ENCODE data around the gene WDR7. TPM values are rescaled to one million over a fixed set of nuclear protein-coding genes. Genes with fewer than 3 reads are reported as not detected.
A peak's percentile ranks its signal among the peaks of the same experiment; 100 is the strongest.

The WDR7 gene
- total RNA-seq, 2 donors from 2014 or later = 22.3 to 24.0 TPM

GRCh38 chr18:56891116-56891515 lies 240.0 kb downstream of the WDR7 start:
- Histone ChIP-seq H3K27me3 (no peaks in the 10 kb centered on the region), H3K27ac (peak overlapping the region in 1 of 2 donors; percentile 4), H3K36me3 (no peaks in the 10 kb centered on the region), H3K9me3 (peaks cover 0 to 2% of the 10 kb centered on the region in 2 donors), H3K4me3 (no peak overlapping the region), H3K4me1 (peaks cover 0 to 8% of the 10 kb centered on the region in 2 donors)
- no peak for DNase-seq (ENCODE audit: low spot score)
- TF ChIP-seq, protein P1, sequence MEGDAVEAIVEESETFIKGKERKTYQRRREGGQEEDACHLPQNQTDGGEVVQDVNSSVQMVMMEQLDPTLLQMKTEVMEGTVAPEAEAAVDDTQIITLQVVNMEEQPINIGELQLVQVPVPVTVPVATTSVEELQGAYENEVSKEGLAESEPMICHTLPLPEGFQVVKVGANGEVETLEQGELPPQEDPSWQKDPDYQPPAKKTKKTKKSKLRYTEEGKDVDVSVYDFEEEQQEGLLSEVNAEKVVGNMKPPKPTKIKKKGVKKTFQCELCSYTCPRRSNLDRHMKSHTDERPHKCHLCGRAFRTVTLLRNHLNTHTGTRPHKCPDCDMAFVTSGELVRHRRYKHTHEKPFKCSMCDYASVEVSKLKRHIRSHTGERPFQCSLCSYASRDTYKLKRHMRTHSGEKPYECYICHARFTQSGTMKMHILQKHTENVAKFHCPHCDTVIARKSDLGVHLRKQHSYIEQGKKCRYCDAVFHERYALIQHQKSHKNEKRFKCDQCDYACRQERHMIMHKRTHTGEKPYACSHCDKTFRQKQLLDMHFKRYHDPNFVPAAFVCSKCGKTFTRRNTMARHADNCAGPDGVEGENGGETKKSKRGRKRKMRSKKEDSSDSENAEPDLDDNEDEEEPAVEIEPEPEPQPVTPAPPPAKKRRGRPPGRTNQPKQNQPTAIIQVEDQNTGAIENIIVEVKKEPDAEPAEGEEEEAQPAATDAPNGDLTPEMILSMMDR (IDR thresholded peaks at IDR 0.05) = no peak

- Histone ChIP-seq H3K27me3 (no peaks in the 10 kb centered on the region), H3K4me3 (no peak overlapping the region), H3K4me1 (peaks cover 0 to 8% of the 10 kb centered on the region in 2 donors), H3K27ac (no peak overlapping the region), H3K9me3 (no peaks in the 10 kb centered on the region), H3K36me3 (no peaks in the 10 kb centered on the region)
- DNase-seq (ENCODE audit: low spot score) = no peak
- TF ChIP-seq, protein P1 (IDR thresholded peaks at IDR 0.05) = no peak
These were observed 240.7 kb downstream of the WDR7 start for GRCh38 chr18:56891870-56892269.

- Histone ChIP-seq H3K4me1 (peaks cover 0 to 10% of the 10 kb centered on the region in 2 donors), H3K27me3 (no peaks in the 10 kb centered on the region), H3K27ac (no peak overlapping the region), H3K9me3 (no peaks in the 10 kb centered on the region), H3K36me3 (no peaks in the 10 kb centered on the region), H3K4me3 (no peak overlapping the region)
- TF ChIP-seq, protein P1 (IDR thresholded peaks at IDR 0.05) = no peak
- no peak for DNase-seq (ENCODE audit: low spot score)
These were observed 246.0 kb downstream of the WDR7 start for GRCh38 chr18:56897122-56897521.

DNA sequence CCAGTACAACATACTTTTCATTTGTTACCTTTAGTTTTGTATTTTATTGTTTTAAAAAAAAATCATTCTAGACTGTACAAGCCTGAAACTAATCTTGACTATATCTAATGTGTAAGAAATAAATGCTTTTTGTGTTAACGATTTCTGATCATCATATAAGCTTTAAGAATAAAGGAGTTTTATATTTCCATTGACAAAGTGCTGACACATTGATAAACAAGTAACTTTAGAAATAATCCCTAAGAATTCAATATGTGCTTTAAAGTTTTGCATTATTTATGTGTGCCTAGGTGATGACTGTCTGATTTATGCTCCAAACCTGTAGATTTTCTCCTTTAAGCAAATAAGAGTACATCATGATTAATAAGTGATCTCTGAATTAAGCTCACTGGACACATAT lies 248.5 kb downstream of the WDR7 start:
- H3K27ac ChIP-seq = no peak overlapping the region
- DNase-seq (ENCODE audit: low spot score) = no peak
- H3K4me3 ChIP-seq = no peak overlapping the region
- no peaks in the 10 kb centered on the region for H3K36me3 ChIP-seq
- no peaks in the 10 kb centered on the region for H3K27me3 ChIP-seq
- TF ChIP-seq, protein P1 (IDR thresholded peaks at IDR 0.05) = no peak
- no peaks in the 10 kb centered on the region for H3K9me3 ChIP-seq
- H3K4me1 ChIP-seq = peaks cover 0 to 10% of the 10 kb centered on the region in 2 donors

DNA sequence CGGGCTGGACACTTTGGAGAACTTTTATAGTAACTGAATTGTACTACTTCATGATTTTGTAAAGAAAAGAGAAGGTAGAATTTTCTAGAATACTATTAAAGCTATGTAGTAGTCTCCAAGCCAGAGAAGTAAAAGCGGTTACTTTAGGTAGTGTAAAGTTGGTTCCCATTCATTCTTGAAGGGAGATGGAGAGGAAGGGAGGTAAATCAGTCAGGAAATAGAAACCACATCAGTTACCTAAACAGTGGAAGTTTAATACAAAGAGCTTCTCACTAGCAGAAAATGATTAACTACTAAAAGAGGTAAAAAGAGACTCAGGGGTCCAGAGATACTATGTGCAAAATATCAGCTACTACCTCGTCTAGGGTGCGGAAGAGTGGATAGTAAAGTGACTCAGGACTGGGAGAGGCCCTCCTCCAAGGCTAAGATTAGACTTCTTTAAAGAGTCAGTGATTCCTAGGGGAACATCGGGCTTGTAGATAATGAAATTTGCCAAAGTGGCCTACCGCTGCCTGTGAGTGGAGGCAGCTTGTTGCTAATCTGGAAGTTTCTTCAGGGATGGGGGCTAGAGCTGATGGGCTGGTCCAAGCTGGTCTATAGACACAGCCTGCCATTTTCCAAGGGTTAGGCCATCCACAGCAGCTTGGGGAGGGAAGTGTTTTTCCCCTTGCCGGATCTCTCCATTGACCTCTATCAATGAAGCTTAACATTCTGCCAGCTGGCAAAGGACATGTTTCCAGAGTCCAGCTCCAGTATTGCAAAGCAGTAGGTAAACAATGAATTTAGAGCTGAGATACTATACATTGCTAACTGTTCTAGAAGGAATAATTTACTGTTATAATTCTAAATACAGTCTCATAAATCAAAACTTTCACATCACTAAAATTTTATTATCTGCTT lies 249.3 kb downstream of the WDR7 start:
- Histone ChIP-seq H3K4me1 (peaks cover 0 to 10% of the 10 kb centered on the region in 2 donors), H3K27ac (peak overlapping the region in 1 of 2 donors; percentile 18), H3K36me3 (no peaks in the 10 kb centered on the region), H3K4me3 (no peak overlapping the region), H3K9me3 (no peaks in the 10 kb centered on the region), H3K27me3 (no peaks in the 10 kb centered on the region)
- DNase-seq (ENCODE audit: low spot score) = no peak
- TF ChIP-seq, protein P1 (IDR thresholded peaks at IDR 0.05) = no peak

All from right atrium auricular region (tissue), 2 donors.